Hindlimb muscle (tissue), 1 donor: ENCODE data around the gene DNAJC28. TPM values are rescaled to one million over a fixed set of nuclear protein-coding genes. Genes with fewer than 3 reads are reported as not detected.

Experiments used
- polyA plus RNA-seq: library from polyadenylated mRNA; unstranded; fragments of 120-200 nt; gene quantifications from one replicate; pipeline ENCODE4 v1.2.1, GENCODE V29; 2013; ENCODE audit not compliant: insufficient read length

Gene DNAJC28
- polyA plus RNA-seq, 1 donor = 2.1 TPM

Other genes with a start within 250 kb of the DNAJC28 start
- gene IL10RB, start 225.3 kb downstream of the DNAJC28 start, polyA plus RNA-seq = 16.3 TPM
- 24.3 TPM for gene IFNAR1, start 166.7 kb downstream of the DNAJC28 start, polyA plus RNA-seq
- gene IFNGR2, start 88.3 kb downstream of the DNAJC28 start, polyA plus RNA-seq = 52.7 TPM
- 19.4 TPM for gene TMEM50B, start 11.7 kb downstream of the DNAJC28 start, polyA plus RNA-seq
- gene GART, start 50.4 kb upstream of the DNAJC28 start, polyA plus RNA-seq = 54.2 TPM
- 204 TPM for gene SON, start 51.3 kb upstream of the DNAJC28 start, polyA plus RNA-seq
- 19.2 TPM for gene DONSON, start 97.0 kb upstream of the DNAJC28 start, polyA plus RNA-seq
- gene CRYZL1, start 150.0 kb upstream of the DNAJC28 start, polyA plus RNA-seq = 30.2 TPM
- 34.1 TPM for gene ITSN1, start 150.8 kb upstream of the DNAJC28 start, polyA plus RNA-seq